GM12892 (cell line): ENCODE measurements around the gene MED25.

Source experiments
- POLR2A ChIP-seq: IDR thresholded peaks from 2 replicates; pipeline ENCODE4 v1.6.1; 2011; ENCODE audit warnings: low read depth, low read length, control low read depth
- POLR2AphosphoS5 ChIP-seq: IDR thresholded peaks from 2 replicates; pipeline ENCODE4 v1.6.1; 2011; ENCODE audit warnings: low read depth, low read length, control low read depth

DNA sequence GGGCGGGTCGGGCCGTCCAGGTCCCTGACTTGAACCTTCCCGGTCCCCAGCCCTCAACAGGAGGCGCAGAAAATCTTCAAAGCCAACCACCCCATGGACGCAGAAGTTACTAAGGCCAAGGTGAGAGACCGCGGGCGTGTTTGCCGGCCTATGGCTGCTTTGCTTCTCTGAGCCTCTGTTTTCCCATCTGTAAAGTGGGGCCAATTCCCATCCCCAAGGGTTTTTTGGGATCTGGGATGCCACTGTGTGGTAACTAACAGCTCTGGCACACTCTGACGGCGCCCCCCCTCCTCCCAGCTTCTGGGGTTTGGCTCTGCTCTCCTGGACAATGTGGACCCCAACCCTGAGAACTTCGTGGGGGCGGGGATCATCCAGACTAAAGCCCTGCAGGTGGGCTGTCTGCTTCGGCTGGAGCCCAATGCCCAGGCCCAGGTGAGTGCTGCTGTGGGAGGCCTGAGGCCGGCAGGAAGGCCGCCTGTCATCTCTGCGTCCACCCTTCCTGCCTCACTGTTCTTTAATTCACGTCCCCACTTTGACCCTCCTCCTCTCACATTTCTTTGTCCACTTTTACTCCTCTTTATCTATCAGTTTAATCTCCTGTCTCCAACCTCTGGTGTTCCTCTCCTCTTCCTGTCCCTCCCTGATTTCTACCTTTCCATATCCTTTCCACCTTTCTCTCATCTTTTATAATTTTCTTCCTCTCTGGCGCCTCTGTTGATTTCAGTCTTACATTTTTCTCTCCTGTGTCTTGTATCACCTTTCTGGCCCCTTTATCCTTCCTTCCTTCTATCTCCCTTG, 12.1 kb upstream of the MED25 start:
- TF ChIP-seq POLR2A (no peak), POLR2AphosphoS5 (no peak)
